Posterior cingulate gyrus (tissue), 11 donors: Measurements from ENCODE around the gene CCL14.
"Not testable (repeated sequence)": the region's sequence is repeated elsewhere in the genome, so short reads cannot be mapped to it uniquely, and the experiment has no call there.

Source experiments
- DNase-seq, 10 donors: peaks; one replicate each; pipeline versions ENCODE4 v3.0.0 to v3.0.0-alpha.2; 2020 to 2021; ENCODE audit warnings: mixed read lengths in 3 of 10
- intact Hi-C: fragments of 100-400 bp; cut with DNase I; formaldehyde crosslinking; loops from one replicate; pipeline ENCODE4 v1.15.1; 2023

The CCL14 gene

GRCh38 chr17:35986643-35987042 lies at the start of gene CCL14:
TSS of gene CCL14 (minus strand) at chr17:35986729. CDS start at chr17:35986649, 80 bp downstream.
- no peak for DNase-seq
- intact Hi-C loops: no loop called here

GRCh38 chr17:36036235-36036634 lies 49.7 kb upstream of the CCL14 start:
- DNase-seq: no peak

GRCh38 chr17:36034127-36034526 lies 47.6 kb upstream of the CCL14 start:
- DNase-seq: no peak
- intact Hi-C loops: no loop called here

More at GRCh38 chr17:36036235-36036634, 49.7 kb upstream of the CCL14 start:
- intact Hi-C loops: no loop called here

GRCh38 chr17:36030956-36031355 lies 44.4 kb upstream of the CCL14 start:
- DNase-seq: no peak
- intact Hi-C loops: no loop called here

- DNase-seq: no peak
- intact Hi-C loops: no loop called here
Measured at GRCh38 chr17:36027761-36028160, 41.2 kb upstream of the CCL14 start.

GRCh38 chr17:36024106-36024869 lies 37.8 kb upstream of the CCL14 start:
- DNase-seq: no peak
- intact Hi-C loops: no loop called here

GRCh38 chr17:36019423-36019822 lies 32.9 kb upstream of the CCL14 start:
- DNase-seq: no peak
- intact Hi-C loops: no loop called here

GRCh38 chr17:36017799-36018198 lies 31.3 kb upstream of the CCL14 start, which contains the start of gene CCL23:
TSS of gene CCL23 (minus strand) at chr17:36017972. CDS start at chr17:36017897, 75 bp downstream.
- intact Hi-C loops: no loop called here

GRCh38 chr17:36016555-36016954 lies 30.0 kb upstream of the CCL14 start:
- intact Hi-C loops: no loop called here
- DNase-seq: no peak

More at GRCh38 chr17:36017799-36018198, 31.3 kb upstream of the CCL14 start, which contains the start of gene CCL23:
- no peak for DNase-seq

GRCh38 chr17:36015895-36016294 lies 29.4 kb upstream of the CCL14 start:
- intact Hi-C loops, DNase-seq: not testable (repeated sequence)

- intact Hi-C loops: no loop called here
Measured at GRCh38 chr17:36014946-36015345, 28.4 kb upstream of the CCL14 start.

GRCh38 chr17:36011201-36011600 lies 24.7 kb upstream of the CCL14 start:
- DNase-seq: no peak
- intact Hi-C loops: no loop called here

More at GRCh38 chr17:36014946-36015345, 28.4 kb upstream of the CCL14 start:
- no peak for DNase-seq

- intact Hi-C loops: no loop called here
- DNase-seq: no peak
Measured at GRCh38 chr17:36008998-36009665, 22.6 kb upstream of the CCL14 start.

GRCh38 chr17:36004594-36005108 lies 18.1 kb upstream of the CCL14 start:
- DNase-seq: no peak
- intact Hi-C loops: no loop called here

- intact Hi-C loops: no loop called here
- DNase-seq: no peak
Measured at GRCh38 chr17:36002631-36003030, 16.1 kb upstream of the CCL14 start.

- DNase-seq: no peak
Measured at GRCh38 chr17:36001862-36002603, 15.5 kb upstream of the CCL14 start.

GRCh38 chr17:36001110-36001771 lies 14.7 kb upstream of the CCL14 start, which contains the start of gene CCL15:
TSS of gene CCL15 (minus strand) at chr17:36001553. CDS start at chr17:36001492, 61 bp downstream.
- no peak for DNase-seq
- intact Hi-C loops: no loop called here

More at GRCh38 chr17:36001862-36002603, 15.5 kb upstream of the CCL14 start:
- intact Hi-C loops: no loop called here

- intact Hi-C loops: no loop called here
Measured at GRCh38 chr17:36000732-36001109, 14.2 kb upstream of the CCL14 start.

GRCh38 chr17:35998756-35999155 lies 12.2 kb upstream of the CCL14 start:
- DNase-seq: no peak
- intact Hi-C loops: no loop called here

More at GRCh38 chr17:36000732-36001109, 14.2 kb upstream of the CCL14 start:
- no peak for DNase-seq

GRCh38 chr17:35998018-35998545 lies 11.6 kb upstream of the CCL14 start:
- DNase-seq: no peak
- intact Hi-C loops: no loop called here
